T-helper 17 cell (primary cell): ENCODE results near the gene RPS21. TPM values are rescaled to one million over a fixed set of nuclear protein-coding genes. Genes with fewer than 3 reads are reported as not detected.
A peak's percentile ranks its signal among the peaks of the same experiment; 100 is the strongest.

Experiments
- ATAC-seq: fragments of 150-1000 bp; cut with Tn5 transposase; 2 replicates; pipeline ENCODE4 v1.10.0; 2021; ENCODE audit warnings: mild to moderate bottlenecking, moderate library complexity
- DNase-seq, 3 donors: peaks; one replicate each; pipeline versions ENCODE4 v3.0.0 to v3.0.0-alpha.2; 2020 to 2021
- H3K9me3 ChIP-seq: one replicate; pipeline ENCODE4 v1.7.0; 2013; ENCODE audit warnings: low read length, mild to moderate bottlenecking; ENCODE audit not compliant: control insufficient read depth, poor library complexity, severe bottlenecking
- H3K27ac Mint-ChIP-seq: one replicate; pipeline ENCODE4 v1.8.0; 2022; ENCODE audit warnings: mild to moderate bottlenecking, moderate library complexity, mixed read lengths
- H3K27me3 Mint-ChIP-seq: one replicate; pipeline ENCODE4 v1.8.0; 2022; ENCODE audit warnings: mixed read lengths
- H3K36me3 Mint-ChIP-seq: one replicate; pipeline ENCODE4 v1.8.0; 2022; ENCODE audit warnings: low read depth, mixed read lengths
- H3K4me1 Mint-ChIP-seq: one replicate; pipeline ENCODE4 v1.8.0; 2022; ENCODE audit warnings: mild to moderate bottlenecking, mixed read lengths
- H3K4me3 Mint-ChIP-seq: one replicate; pipeline ENCODE4 v1.8.0; 2022; ENCODE audit warnings: mild to moderate bottlenecking, moderate library complexity, mixed read lengths
- total RNA-seq, 4 donors: library from RNA in 2 of 4; stranded (reverse) in 2 of 4; gene quantifications; one replicate each; pipeline ENCODE4 v1.2.3 and lab custom pipeline; 2022 to 2026

The RPS21 gene
- total RNA-seq, 2 donors from 2014 or later, result 2,821 to 2,836 TPM

DNA sequence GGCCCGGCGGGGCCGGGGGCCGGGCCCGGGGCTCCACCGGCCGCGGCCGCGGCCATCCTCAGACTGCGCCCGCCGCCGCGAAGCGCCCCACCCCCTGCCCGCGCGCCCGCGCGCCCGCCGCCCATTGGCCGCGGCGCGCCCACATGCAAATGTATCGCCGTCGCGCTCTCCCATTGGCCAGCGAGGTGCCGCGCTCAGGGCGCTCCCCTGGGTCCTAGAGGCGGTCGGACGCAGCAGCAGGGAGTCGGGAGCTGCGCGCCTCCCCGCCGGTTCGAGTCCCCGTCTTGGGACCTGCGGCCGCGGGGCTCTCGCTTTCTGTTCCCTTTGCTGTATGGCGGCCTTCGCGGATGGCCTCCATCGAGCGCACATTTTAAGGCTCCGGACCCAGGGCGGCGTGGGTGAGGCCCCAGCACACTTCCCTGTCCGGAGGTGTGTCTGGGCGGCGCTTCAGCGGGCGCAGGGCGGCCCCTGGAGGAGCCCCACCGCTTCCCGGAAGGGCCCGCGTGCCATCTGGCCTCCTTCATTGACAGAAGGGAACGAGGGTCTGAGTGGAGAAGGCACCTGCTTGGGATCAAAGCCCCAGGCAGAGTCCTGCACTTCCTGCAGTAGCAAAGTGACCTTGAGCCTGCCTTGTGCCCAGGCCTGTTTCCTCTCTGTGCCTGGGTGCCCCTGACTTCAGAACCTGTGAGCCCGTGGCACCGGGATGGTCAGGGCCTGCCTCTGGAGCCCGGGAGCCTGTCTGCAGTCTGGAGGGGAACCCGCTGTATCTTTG is 20.5 kb downstream of the RPS21 start, which contains the start of gene CABLES2:
CABLES2 (minus strand) TSS at position 65 of the 772 bp plus-strand sequence; CDS start at position 56, 9 bp downstream.
- H3K4me1 Mint-ChIP-seq, result peaks cover 22% of the 10 kb centered on the region
- peak; percentile 86 to 88 (median 86) for DNase-seq
- peak within 1 kb of the TSS; percentile 84 for H3K4me3 Mint-ChIP-seq
- no peaks in the 10 kb centered on the region for H3K9me3 ChIP-seq
- peak; percentile 97 for ATAC-seq
- peak within 1 kb of the TSS; percentile 67 for H3K27ac Mint-ChIP-seq
- H3K36me3 Mint-ChIP-seq, result no peaks in the 10 kb centered on the region
- H3K27me3 Mint-ChIP-seq, result no peaks in the 10 kb centered on the region

DNA sequence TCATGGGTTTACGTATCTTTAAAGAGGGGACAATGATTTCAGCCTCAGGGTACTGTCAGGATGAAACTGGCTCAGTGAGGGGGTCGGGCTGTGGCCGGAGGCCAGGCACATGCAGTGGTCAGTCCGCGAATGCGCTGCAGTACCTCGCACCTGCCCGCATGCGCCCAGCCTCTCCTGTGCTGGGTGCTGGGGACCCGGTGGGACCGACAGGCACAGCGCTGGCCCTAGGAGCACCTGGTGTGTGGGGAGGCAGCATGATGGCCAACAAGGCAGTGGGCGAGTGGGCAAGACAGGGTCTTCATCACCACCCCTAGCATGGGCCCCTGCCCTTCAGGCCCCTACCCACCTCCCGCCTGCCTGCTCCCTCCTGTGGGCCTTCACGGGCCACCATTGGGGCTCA is 21.2 kb downstream of the RPS21 start:
- Mint-ChIP-seq H3K27ac (peak overlapping the region; percentile 21), H3K4me1 (peaks cover 22% of the 10 kb centered on the region), H3K4me3 (no peak overlapping the region), H3K27me3 (no peaks in the 10 kb centered on the region), H3K36me3 (no peaks in the 10 kb centered on the region)
- ATAC-seq, result no peak
- no peak for DNase-seq
- H3K9me3 ChIP-seq, result no peaks in the 10 kb centered on the region

DNA sequence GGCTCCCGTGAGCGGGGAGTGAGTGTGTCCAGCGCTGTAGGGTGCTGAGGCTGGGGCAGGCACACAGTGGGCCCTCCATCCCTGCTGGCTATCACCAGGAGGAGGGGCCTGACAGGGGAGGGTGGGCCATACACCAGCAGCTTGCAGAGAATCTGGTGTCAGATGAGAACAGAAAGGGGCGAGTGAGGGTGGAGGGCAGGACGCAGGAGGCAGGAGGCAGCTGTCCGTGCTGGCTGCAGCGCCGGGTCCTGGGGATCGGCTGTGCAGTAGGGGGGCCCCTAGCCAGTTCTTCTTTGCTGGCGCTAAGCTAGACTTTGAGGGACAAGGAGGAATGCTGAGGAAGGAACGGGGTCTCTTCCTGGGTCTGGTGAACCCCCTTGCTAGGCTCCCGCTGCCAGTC is 21.7 kb downstream of the RPS21 start:
- H3K4me1 Mint-ChIP-seq, result peaks cover 22% of the 10 kb centered on the region

DNA sequence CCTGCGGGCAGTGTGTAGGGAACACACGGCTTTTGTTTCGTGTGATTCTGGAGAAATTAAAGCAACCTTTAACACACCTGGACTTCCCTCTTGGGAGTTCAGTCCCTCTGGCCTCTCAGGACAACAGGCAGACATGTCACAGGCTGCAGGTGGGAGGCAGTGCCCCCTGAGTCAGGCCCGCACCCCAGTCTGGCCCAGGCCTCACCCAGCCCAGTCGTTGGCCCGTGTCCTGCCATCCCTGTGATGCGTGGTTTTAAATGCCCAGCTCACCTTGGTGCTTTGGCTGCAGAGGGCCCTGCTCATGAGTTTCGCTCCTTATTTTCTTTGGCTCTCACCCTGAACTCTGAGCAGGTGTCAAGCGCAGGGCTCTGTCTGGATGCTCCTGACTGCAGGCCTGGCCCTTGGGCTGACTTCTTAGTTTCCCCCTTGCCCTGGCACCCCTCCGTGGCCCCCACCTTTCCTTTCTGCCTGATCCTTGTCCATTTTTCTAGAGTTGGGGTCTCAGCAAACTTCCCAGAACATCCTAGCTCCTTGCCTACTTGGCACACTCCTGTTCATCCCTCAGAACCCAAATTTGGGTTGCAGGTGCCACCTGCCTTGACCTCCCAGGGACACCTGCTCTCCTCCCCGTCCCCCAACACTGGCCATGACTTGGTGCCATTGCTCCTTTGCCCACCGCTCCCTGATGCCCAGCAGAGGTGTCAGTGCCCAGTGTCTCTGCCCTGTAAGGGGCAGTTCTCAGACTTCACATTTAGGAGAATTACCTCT is 22.4 kb downstream of the RPS21 start:
- Mint-ChIP-seq H3K27ac (no peak overlapping the region), H3K4me3 (no peak overlapping the region), H3K4me1 (peaks cover 19% of the 10 kb centered on the region), H3K27me3 (no peaks in the 10 kb centered on the region), H3K36me3 (no peaks in the 10 kb centered on the region)
- DNase-seq (no peak), ATAC-seq (no peak)
- H3K9me3 ChIP-seq, result no peaks in the 10 kb centered on the region

More for the DNA sequence above, 21.7 kb downstream of the RPS21 start:
- Mint-ChIP-seq H3K27me3 (no peaks in the 10 kb centered on the region), H3K27ac (no peak overlapping the region), H3K4me3 (no peak overlapping the region), H3K36me3 (no peaks in the 10 kb centered on the region)
- no peak for DNase-seq
- no peaks in the 10 kb centered on the region for H3K9me3 ChIP-seq
- ATAC-seq, result no peak

DNA sequence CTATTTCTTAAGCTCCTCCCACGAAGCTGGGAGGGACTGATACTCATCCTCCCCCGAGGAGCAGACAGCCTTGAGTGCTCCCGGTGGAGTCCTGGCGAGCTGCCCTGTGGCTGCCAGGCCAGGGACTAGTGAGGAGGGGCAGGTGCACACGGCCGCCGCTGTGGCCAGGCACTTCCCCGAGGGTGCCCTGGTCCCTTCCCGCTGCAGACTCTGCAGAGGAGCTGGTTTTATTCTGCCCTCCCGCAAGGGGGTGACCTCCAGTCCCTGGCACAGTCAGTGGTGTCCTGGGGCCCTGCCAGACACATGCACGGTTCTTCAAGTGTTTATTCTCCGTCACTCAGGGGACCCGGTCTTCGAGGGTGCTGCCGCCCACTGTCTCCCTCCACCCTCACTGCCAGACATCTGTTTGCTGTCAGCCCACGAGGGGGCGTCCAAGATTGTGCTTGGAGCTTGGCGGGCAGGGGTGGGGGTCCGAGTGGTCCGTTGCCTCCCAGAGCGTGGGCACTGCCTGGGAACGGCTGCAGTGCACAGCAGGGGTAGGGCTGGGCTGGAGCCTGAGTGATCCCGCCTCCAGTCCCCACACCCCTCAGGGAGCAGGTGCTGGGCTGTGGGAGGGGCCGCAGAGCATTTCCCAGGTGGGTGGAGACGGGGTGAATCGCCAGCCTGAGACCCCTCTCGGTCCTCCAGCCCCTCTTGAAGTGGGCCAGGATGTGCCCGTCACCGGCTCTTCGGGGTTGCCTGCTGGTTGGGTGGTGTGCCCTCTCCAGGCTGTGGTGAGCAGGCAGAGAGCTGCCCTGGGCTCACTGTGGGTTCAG is 23.2 kb downstream of the RPS21 start:
- Mint-ChIP-seq H3K4me3 (peak overlapping the region; percentile 15), H3K36me3 (no peaks in the 10 kb centered on the region), H3K27me3 (no peaks in the 10 kb centered on the region), H3K27ac (no peak overlapping the region), H3K4me1 (peaks cover 18% of the 10 kb centered on the region)
- DNase-seq, result no peak
- no peaks in the 10 kb centered on the region for H3K9me3 ChIP-seq
- ATAC-seq, result no peak

- H3K9me3 ChIP-seq, result no peaks in the 10 kb centered on the region
- ATAC-seq (no peak), DNase-seq (no peak)
- no peak overlapping the region for H3K27ac Mint-ChIP-seq
- H3K4me1 Mint-ChIP-seq, result peaks cover 12% of the 10 kb centered on the region
- no peaks in the 10 kb centered on the region for H3K27me3 Mint-ChIP-seq
- no peaks in the 10 kb centered on the region for H3K36me3 Mint-ChIP-seq
- peak overlapping the region; percentile 25 for H3K4me3 Mint-ChIP-seq
Observed at GRCh38 chr20:62410746-62411478, 24.0 kb downstream of the RPS21 start.

GRCh38 chr20:62411479-62412193 is 24.7 kb downstream of the RPS21 start:
- Mint-ChIP-seq H3K27me3 (no peaks in the 10 kb centered on the region), H3K4me3 (no peak overlapping the region), H3K27ac (no peak overlapping the region), H3K4me1 (peaks cover 8% of the 10 kb centered on the region), H3K36me3 (no peaks in the 10 kb centered on the region)
- H3K9me3 ChIP-seq, result no peaks in the 10 kb centered on the region
- ATAC-seq, result no peak
- DNase-seq, result no peak

DNA sequence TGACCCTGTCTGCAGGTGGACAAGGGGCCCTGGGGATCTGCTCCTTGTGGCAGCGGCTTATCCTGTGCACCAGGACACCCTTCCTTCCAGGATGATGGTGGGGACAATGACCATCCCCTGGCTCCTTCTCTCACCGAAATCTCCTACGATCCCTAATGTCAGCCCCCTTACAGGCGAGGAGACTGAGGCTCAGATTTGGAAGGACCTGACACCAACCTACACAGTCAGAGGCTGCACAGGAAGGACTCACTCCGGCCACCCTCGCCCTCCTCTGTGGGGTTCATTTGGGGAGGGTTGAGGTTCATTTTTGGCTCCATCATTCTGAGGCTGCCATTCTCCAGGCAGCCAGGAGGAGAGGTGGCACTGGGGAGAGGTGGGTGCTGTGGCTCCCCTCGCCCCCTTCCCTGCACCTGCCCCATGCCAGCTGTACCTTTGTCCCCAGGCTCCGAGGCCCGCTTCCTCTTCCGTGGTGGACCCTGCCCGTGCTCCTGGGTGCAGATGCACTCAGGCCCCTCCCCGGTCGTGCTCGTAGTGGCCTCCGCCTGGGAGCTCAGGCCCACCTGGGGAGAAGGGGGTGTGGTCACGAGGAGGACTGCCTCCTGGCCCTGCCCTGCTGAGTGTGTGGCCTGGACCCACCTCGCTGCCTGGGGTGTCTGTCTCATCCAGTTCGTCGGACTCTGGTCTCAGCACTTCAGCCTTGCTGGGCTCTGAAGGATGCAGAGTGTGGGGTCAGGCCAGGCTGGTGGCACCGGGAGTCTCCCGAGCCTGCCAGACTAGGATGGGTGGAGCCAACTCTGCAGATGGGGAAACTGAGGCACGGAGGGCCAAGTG is 25.5 kb downstream of the RPS21 start:
- no peak overlapping the region for H3K4me3 Mint-ChIP-seq
- DNase-seq (no peak), ATAC-seq (no peak)
- H3K27ac Mint-ChIP-seq, result no peak overlapping the region
- H3K9me3 ChIP-seq, result no peaks in the 10 kb centered on the region
- H3K27me3 Mint-ChIP-seq, result no peaks in the 10 kb centered on the region
- no peaks in the 10 kb centered on the region for H3K36me3 Mint-ChIP-seq
- peaks cover 6% of the 10 kb centered on the region for H3K4me1 Mint-ChIP-seq

GRCh38 chr20:62413025-62413570 is 26.2 kb downstream of the RPS21 start:
- Mint-ChIP-seq H3K27ac (no peak overlapping the region), H3K27me3 (no peaks in the 10 kb centered on the region), H3K36me3 (no peaks in the 10 kb centered on the region), H3K4me1 (peaks cover 6% of the 10 kb centered on the region), H3K4me3 (no peak overlapping the region)
- DNase-seq, result no peak
- no peak for ATAC-seq
- H3K9me3 ChIP-seq, result no peaks in the 10 kb centered on the region

DNA sequence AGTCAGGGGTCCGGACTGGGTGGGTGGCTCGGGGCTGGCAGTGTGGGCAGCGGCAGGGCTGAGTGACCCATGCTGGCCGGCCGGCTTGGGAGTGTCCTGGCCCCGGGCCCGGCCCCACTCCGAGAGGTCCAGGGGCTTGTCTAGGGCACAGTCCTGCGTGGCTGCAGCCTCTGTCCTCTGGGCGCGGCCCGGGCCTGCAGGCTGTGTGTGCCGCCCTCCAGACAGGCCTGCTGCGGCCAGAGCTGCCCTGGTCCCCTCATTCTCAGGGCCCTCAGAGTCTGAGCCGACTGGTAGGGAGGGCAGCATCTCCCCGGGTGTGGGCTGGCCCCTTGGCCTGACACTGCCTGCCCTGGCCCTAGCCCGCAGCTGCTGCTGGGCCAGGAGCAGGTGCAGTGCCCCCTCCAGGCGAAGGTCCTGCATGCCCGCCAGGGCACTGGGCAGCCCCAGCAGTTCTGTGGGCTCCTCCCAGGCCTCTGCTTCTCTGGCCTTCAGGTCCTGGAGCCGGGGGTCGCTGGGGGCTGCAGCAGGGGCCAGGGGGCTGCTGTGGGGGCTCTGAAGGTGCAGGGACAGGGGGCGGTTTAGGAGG is 27.1 kb downstream of the RPS21 start:
- H3K9me3 ChIP-seq, result no peaks in the 10 kb centered on the region
- H3K36me3 Mint-ChIP-seq, result no peaks in the 10 kb centered on the region
- no peaks in the 10 kb centered on the region for H3K27me3 Mint-ChIP-seq
- peaks cover 6% of the 10 kb centered on the region for H3K4me1 Mint-ChIP-seq
- ATAC-seq, result no peak
- H3K4me3 Mint-ChIP-seq, result no peak overlapping the region
- H3K27ac Mint-ChIP-seq, result no peak overlapping the region
- no peak for DNase-seq
